Skeletal muscle satellite cell (primary cell): Measurements from ENCODE around the gene FOXN3.
A peak's percentile ranks its signal among the peaks of the same experiment; 100 is the strongest.

ENCODE experiments used
- H3K27me3 ChIP-seq: 2 replicates; pipeline ENCODE4 v1.7.0; 2013; ENCODE audit warnings: low read length; ENCODE audit not compliant: control insufficient read depth, insufficient read depth
- H3K36me3 ChIP-seq: 2 replicates; pipeline ENCODE4 v1.7.0; 2013; ENCODE audit warnings: mild to moderate bottlenecking, control low read depth, low read length; ENCODE audit not compliant: insufficient read depth
- H3K4me1 ChIP-seq: 2 replicates; pipeline ENCODE4 v1.7.0; 2013; ENCODE audit warnings: low read length; ENCODE audit not compliant: control insufficient read depth, insufficient read depth
- H3K4me2 ChIP-seq: 2 replicates; pipeline ENCODE4 v1.7.0; 2013; ENCODE audit warnings: mild to moderate bottlenecking, low read length
- H3K4me3 ChIP-seq: 2 replicates; pipeline ENCODE4 v1.7.0; 2013; ENCODE audit warnings: low read length
- H3K9ac ChIP-seq: 2 replicates; pipeline ENCODE4 v1.7.0; 2013; ENCODE audit warnings: mild to moderate bottlenecking, low read depth, low read length, moderate library complexity
- H3K9me3 ChIP-seq: replicated peaks from 2 replicates; pipeline ENCODE4 v1.7.0; 2013; ENCODE audit warnings: mild to moderate bottlenecking, control low read depth, low read length

FOXN3 gene

DNA sequence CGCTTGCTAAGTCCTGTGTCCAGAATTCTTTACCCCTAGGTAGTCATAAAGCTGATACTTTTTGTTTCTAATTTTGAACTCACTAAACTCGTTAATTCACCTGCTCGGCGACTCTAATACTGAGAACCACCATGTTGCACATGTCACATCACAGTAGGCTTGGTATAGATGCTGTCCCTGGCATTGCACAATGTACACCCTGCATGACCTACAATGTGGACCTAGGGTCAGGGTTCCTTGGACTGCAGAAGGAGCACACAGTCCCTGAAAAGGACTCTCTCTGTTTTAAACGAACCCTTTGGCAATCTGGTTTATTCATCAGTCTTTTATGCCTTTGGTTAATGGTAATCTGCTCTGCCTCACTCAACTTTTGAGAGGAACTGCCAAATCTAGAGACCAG, 272.4 kb downstream of the FOXN3 start:
- no peak overlapping the region for H3K9ac ChIP-seq
- H3K27me3 ChIP-seq: no peaks in the 10 kb centered on the region
- no peaks in the 10 kb centered on the region for H3K9me3 ChIP-seq
- no peaks in the 10 kb centered on the region for H3K4me1 ChIP-seq
- no peak overlapping the region for H3K4me2 ChIP-seq
- no peaks in the 10 kb centered on the region for H3K36me3 ChIP-seq
- no peak overlapping the region for H3K4me3 ChIP-seq

DNA sequence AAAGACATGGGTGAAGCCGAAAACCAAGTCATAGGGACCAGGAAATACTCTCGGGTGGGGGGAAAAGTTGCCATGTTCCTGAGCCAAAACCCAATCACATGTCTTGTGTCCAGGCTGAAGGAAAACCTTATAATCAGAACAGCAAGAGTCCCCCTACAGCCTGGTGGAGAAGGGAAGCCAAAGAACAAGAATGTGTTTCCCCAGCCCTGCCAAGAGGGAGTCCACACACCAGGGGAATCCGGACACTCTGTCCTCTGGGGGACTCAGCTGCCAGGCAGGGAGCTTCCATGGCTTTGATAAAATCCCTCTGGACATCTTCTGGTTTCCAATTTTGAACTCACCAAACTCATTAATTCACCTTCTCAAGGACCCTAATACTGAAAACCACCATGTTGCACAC, 273.0 kb downstream of the FOXN3 start:
- Histone ChIP-seq H3K4me3 (no peak overlapping the region), H3K36me3 (no peaks in the 10 kb centered on the region), H3K9ac (no peak overlapping the region)

DNA sequence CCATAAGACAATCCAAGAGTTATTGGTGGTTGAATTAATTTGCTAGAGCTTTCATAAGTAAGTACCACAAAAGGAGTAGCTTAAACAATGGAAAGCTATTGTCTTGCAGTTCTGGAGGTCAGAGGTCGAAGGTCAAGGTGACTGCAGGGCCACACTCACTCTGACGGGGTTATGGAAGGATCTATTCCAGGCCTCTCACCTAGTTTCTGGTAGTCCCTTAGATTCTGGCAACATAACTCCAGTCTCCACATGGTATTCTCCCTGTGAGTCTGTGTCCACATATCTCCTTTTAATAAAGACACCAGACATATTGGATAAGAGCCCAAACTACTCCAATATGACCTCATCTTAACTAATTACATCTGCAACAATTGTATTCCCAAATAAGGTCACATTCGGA, 273.4 kb downstream of the FOXN3 start:
- H3K4me1 ChIP-seq: peaks cover 2% of the 10 kb centered on the region
- no peak overlapping the region for H3K4me2 ChIP-seq
- H3K9ac ChIP-seq: no peak overlapping the region
- no peaks in the 10 kb centered on the region for H3K36me3 ChIP-seq
- H3K27me3 ChIP-seq: no peaks in the 10 kb centered on the region
- H3K9me3 ChIP-seq: no peaks in the 10 kb centered on the region
- H3K4me3 ChIP-seq: no peak overlapping the region

More for the DNA sequence above, 273.0 kb downstream of the FOXN3 start:
- no peaks in the 10 kb centered on the region for H3K4me1 ChIP-seq
- H3K27me3 ChIP-seq: no peaks in the 10 kb centered on the region
- H3K4me2 ChIP-seq: no peak overlapping the region
- H3K9me3 ChIP-seq: no peaks in the 10 kb centered on the region

DNA sequence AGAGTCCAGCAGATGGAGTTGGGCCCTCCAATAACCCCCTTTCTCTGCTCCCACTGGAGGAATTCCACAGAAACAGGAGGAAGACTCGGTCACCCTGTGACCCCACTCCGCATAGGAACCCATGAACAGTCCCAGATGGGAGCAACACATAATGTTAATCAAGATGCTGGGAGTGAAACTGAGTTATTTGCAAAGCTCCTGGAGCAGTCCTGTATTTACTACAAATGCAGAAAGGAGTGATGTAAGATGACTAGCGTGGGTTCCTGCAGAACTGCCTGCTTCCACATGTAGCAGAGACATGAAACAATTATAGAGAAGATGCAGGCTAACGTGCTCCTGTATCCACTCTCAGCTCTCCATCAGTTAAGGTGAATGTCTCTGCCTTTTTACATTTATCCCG, 274.7 kb downstream of the FOXN3 start:
- Histone ChIP-seq H3K27me3 (no peaks in the 10 kb centered on the region), H3K4me2 (no peak overlapping the region), H3K9ac (no peak overlapping the region), H3K4me1 (peaks cover 13% of the 10 kb centered on the region), H3K36me3 (no peaks in the 10 kb centered on the region), H3K9me3 (no peaks in the 10 kb centered on the region), H3K4me3 (no peak overlapping the region)

DNA sequence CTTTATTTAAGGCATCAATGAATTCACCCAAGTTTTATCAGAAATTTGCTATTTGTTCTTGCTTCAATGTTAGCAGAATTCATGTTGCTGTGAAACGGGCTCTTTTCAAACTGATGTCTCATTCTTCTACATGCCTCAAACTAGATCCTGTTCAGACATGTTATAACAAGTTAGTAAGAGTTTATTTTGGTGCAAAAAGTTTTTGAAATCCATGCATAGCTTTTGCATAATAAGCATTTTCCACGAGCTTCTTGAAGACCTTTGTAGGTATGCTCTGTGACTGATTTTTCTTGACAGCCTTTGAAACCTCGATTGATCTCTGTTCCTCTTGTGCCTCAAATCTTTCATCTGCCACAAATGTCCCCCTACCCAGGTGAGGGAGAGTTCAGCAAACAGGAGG, 275.2 kb downstream of the FOXN3 start:
- Histone ChIP-seq H3K4me1 (peaks cover 18% of the 10 kb centered on the region), H3K9ac (no peak overlapping the region)

DNA sequence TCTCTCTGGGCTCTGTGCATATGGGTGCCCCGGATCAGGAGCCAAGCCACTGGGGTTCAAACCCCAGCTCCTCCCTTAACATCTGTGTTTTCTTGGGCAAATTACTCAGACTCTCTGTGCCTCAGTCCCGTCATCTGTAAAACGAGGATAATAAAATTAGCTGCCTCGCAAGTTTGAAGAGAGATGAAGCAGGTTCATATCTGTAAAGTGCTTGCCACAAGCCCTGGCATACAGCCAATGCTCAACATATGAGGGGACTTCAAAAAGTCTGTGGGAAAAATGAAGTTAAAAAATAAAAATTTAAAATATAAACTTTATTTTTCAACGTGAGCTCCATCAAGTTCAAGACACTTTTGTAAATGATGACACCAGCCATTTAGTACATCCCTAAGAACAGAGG, 276.7 kb downstream of the FOXN3 start:
- Histone ChIP-seq H3K9ac (no peak overlapping the region), H3K9me3 (no peaks in the 10 kb centered on the region), H3K27me3 (no peaks in the 10 kb centered on the region), H3K4me1 (peaks cover 19% of the 10 kb centered on the region), H3K36me3 (no peaks in the 10 kb centered on the region), H3K4me3 (no peak overlapping the region), H3K4me2 (no peak overlapping the region)

More for the DNA sequence above, 275.2 kb downstream of the FOXN3 start:
- Histone ChIP-seq H3K4me2 (no peak overlapping the region), H3K36me3 (no peaks in the 10 kb centered on the region), H3K27me3 (no peaks in the 10 kb centered on the region), H3K4me3 (no peak overlapping the region), H3K9me3 (no peaks in the 10 kb centered on the region)

DNA sequence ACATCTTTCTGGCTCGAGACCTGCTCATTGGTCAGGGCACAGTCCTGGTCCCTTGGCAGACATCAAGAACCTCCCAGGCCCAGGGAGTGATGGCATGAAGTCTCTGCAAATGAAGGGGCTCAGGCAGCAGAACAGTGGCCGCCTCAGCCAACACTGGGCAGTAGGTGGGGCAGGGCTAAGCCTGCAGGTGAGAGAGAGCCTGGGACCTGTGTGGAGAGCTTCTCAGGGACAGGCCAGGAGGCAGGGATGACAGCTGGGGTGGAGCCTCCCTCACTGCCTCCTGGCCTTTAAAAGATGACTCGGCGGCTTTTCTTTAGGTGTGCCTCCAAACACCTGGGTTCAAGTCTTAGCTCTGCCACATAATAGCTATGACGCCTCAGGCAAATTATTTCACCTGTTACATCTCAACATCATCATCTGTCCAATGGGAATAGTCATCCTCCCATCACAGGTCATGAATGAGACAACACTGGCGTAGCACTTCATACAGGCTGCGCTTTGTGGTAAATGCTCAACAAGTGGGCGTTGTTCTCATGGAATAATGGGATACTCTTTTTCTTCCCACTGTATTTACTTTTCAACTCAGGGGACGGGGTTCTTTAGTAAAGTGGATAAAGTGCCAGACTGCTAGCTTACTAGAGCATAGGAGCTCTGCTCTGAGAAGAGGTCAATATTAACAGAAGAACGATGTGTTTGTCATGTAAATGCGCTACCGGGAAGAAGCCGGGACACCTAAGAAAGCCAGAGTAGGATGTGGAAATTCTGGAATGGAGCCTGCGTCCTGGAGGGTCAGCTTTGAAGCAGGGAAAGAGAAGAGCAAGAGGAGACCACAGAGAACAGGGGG, 277.4 kb downstream of the FOXN3 start:
- H3K27me3 ChIP-seq: no peaks in the 10 kb centered on the region
- H3K4me3 ChIP-seq: no peak overlapping the region
- no peaks in the 10 kb centered on the region for H3K9me3 ChIP-seq

DNA sequence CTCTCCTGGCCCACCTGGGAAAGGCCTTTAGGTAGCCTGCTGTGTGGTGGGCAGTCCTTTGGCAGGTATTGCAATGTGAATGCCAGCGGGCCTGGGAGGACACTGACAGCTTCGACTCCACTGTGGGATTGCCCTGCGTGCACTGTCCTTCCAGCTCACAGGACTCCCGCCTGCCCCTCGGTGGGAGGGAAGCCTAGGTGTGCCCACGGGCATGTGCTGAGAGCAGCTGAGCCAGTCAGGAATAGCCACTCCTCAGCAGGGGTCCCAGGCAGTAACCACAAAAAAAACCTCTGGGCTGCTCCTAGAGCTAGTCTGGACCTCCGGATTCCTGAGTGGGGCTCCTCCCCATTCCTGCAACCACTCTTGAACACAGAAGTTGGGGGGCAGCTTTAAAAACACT, 278.2 kb downstream of the FOXN3 start:
- Histone ChIP-seq H3K4me1 (peaks cover 19% of the 10 kb centered on the region), H3K27me3 (no peaks in the 10 kb centered on the region), H3K4me3 (no peak overlapping the region), H3K9ac (no peak overlapping the region), H3K9me3 (no peaks in the 10 kb centered on the region), H3K4me2 (no peak overlapping the region), H3K36me3 (no peaks in the 10 kb centered on the region)

More for the DNA sequence above, 277.4 kb downstream of the FOXN3 start:
- Histone ChIP-seq H3K4me1 (peaks cover 19% of the 10 kb centered on the region), H3K4me2 (no peak overlapping the region), H3K9ac (no peak overlapping the region), H3K36me3 (no peaks in the 10 kb centered on the region)

DNA sequence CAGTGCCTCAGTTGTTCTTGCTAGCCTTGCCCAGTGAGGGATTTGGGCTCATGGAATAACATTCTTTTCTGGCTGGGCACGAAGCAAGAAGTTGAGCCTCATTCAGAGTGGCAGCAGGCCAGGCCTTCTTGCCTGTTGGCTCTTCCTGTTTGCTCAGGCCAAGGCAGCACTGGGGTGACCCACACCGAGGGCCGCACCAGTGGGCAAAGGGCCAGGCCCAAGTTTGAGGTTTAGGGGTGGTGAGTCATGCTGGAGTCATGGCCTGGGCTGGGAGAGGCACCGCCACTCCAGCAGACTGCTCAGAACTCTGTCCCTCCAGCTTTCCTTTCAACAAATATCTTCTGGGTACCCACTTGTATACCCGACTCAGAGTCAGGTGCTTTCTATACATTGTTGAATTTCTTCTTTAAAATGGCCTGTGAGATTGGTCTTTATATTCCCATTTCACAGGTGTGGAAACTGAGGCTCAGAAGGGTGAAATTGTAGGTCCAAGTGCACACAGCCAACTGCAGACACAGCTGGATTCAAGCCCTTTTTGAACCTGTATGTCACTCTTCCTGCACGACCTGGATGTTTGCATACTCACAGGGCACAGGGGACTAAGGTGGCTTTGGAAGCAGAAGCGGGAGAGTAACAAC, 279.4 kb downstream of the FOXN3 start:
- peak overlapping the region; percentile 64 for H3K4me2 ChIP-seq
- peaks cover 19% of the 10 kb centered on the region for H3K4me1 ChIP-seq
- no peaks in the 10 kb centered on the region for H3K9me3 ChIP-seq
- H3K4me3 ChIP-seq: peak overlapping the region; percentile 35
- H3K27me3 ChIP-seq: no peaks in the 10 kb centered on the region
- H3K36me3 ChIP-seq: no peaks in the 10 kb centered on the region
- peak overlapping the region; percentile 19 for H3K9ac ChIP-seq

DNA sequence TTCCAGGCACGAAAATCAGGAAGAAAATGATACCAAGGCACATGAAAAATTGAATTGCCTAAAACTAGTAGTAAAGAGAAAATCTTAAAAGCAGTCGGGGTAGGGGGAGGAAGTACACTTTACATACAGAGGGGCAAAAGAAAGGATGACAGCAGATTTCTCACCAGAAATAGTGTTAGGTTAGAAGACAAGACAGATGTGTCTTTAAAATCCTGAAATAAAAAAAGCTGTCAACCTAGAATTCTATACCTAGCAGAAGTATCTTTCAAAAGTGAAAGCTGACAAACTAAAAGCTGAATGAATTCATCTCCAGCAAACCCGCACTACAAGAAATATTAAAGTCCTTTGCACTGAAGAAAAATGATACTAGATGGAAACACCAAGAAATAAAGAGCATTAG, 280.4 kb downstream of the FOXN3 start:
- Histone ChIP-seq H3K36me3 (no peaks in the 10 kb centered on the region), H3K4me2 (no peak overlapping the region), H3K4me1 (peaks cover 19% of the 10 kb centered on the region), H3K27me3 (no peaks in the 10 kb centered on the region), H3K4me3 (no peak overlapping the region), H3K9ac (no peak overlapping the region), H3K9me3 (no peaks in the 10 kb centered on the region)

DNA sequence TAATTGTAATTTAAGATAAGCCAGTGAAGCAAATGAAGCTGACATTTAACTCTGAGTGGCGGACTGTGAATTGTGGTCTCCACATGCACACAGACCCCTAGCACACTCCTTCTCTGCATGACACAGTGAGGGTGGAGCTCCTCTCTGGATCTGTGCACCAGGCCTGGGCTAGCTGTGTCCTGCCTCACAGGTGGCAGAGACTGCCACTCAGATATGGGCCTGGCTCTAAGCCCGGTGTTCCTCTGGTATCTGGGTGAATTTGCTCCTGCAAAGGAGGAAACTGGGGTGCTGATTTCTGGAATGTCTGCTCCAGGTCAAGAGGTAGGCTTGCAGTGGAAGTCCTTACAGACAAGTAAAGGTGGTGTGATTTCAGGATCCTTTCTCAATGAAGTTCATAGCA, 282.4 kb downstream of the FOXN3 start:
- Histone ChIP-seq H3K36me3 (no peaks in the 10 kb centered on the region), H3K4me2 (no peak overlapping the region), H3K9ac (no peak overlapping the region), H3K27me3 (no peaks in the 10 kb centered on the region), H3K9me3 (no peaks in the 10 kb centered on the region), H3K4me1 (peaks cover 19% of the 10 kb centered on the region), H3K4me3 (no peak overlapping the region)
